GM18867 (cell line): ENCODE measurements around the gene OPHN1.
"Not testable (repeated sequence)": the region's sequence is repeated elsewhere in the genome, so short reads cannot be mapped to it uniquely, and the experiment has no call there.

Experiments
- ATAC-seq: cut with Tn5 transposase; IDR thresholded peaks from one replicate; pipeline ENCODE4 v1.9.1; 2021; ENCODE audit warnings: mild to moderate bottlenecking, moderate library complexity; ENCODE audit not compliant: unreplicated experiment

The OPHN1 gene

GRCh38 chrX:68083510-68083909 lies 349.8 kb downstream of the OPHN1 start:
- ATAC-seq, result no peak

- no peak for ATAC-seq
These were observed 353.3 kb downstream of the OPHN1 start for GRCh38 chrX:68079961-68080360.

GRCh38 chrX:68078801-68079200 lies 354.5 kb downstream of the OPHN1 start:
- ATAC-seq, result not testable (repeated sequence)

- no peak for ATAC-seq
These were observed 355.9 kb downstream of the OPHN1 start for GRCh38 chrX:68077378-68077777.

GRCh38 chrX:68072041-68072440 lies 361.3 kb downstream of the OPHN1 start:
- no peak for ATAC-seq

GRCh38 chrX:68070119-68070518 lies 363.2 kb downstream of the OPHN1 start:
- ATAC-seq, result not testable (repeated sequence)

- no peak for ATAC-seq
These were observed 372.1 kb downstream of the OPHN1 start for GRCh38 chrX:68061206-68061535.

- ATAC-seq, result no peak
These were observed 372.6 kb downstream of the OPHN1 start for GRCh38 chrX:68060506-68061205.

- ATAC-seq, result no peak
These were observed 373.8 kb downstream of the OPHN1 start for GRCh38 chrX:68059469-68059868.

- ATAC-seq, result no peak
These were observed 383.8 kb downstream of the OPHN1 start for GRCh38 chrX:68049466-68049865.

GRCh38 chrX:68048774-68049173 lies 384.5 kb downstream of the OPHN1 start:
- ATAC-seq, result no peak

GRCh38 chrX:68045008-68045577 lies 388.2 kb downstream of the OPHN1 start:
- ATAC-seq, result no peak

GRCh38 chrX:68043713-68044438 lies 389.4 kb downstream of the OPHN1 start:
- ATAC-seq, result no peak

GRCh38 chrX:68041110-68041509 lies 392.2 kb downstream of the OPHN1 start:
- ATAC-seq, result no peak

- ATAC-seq, result peak; percentile 71
These were observed 414.8 kb downstream of the OPHN1 start for GRCh38 chrX:68018248-68019203.

GRCh38 chrX:67998540-67998939 lies 434.8 kb downstream of the OPHN1 start:
- ATAC-seq, result no peak
